Epithelial cell of proximal tubule (primary cell): ENCODE measurements around the gene GRID1. TPM values are rescaled to one million over a fixed set of nuclear protein-coding genes. Genes with fewer than 3 reads are reported as not detected.

Experiments used
- DNase-seq: peaks from one replicate; pipeline ENCODE4 v3.0.0-alpha.2; 2011; ENCODE audit warnings: low read depth
- H3K4me3 ChIP-seq: 2 replicates; pipeline ENCODE4 v1.5.1; 2011; ENCODE audit warnings: low read depth, mild to moderate bottlenecking, low read length
- total RNA-seq: library from RNA; depleted of rRNA; stranded (reverse); fragments of >200 nt; gene quantifications from 2 replicates; pipeline ENCODE4 v1.2.3, GENCODE V29; 2015
- TF ChIP-seq, protein P1 (sequence below): conservative IDR thresholded peaks from 2 replicates; pipeline ENCODE4 v1.5.1; 2012; ENCODE audit warnings: low read depth, mild to moderate bottlenecking, low read length

Gene GRID1
- total RNA-seq, 1 donor from 2014 or later, result 0.52 TPM

DNA sequence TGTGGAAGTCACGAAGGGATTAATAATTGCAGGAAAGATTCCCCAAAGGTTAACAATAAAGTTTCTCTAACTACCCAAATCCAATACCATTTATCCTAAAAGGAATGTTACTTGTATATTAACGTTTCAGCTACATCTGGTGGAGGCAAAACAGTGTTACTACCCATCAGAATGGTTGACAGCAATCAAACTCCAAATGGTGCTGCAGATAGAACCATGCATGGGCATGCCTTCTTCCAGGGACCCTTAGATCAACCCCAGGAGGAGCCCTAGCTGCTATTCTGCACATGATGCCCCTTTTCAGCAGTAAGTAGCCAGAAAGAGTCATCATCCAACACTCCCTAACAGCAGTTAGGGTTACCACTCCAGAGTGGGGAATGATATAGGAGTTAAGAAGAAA is 336.3 kb downstream of the GRID1 start:
- no peak overlapping the region for H3K4me3 ChIP-seq
- DNase-seq, result no peak
- TF ChIP-seq, protein P1, sequence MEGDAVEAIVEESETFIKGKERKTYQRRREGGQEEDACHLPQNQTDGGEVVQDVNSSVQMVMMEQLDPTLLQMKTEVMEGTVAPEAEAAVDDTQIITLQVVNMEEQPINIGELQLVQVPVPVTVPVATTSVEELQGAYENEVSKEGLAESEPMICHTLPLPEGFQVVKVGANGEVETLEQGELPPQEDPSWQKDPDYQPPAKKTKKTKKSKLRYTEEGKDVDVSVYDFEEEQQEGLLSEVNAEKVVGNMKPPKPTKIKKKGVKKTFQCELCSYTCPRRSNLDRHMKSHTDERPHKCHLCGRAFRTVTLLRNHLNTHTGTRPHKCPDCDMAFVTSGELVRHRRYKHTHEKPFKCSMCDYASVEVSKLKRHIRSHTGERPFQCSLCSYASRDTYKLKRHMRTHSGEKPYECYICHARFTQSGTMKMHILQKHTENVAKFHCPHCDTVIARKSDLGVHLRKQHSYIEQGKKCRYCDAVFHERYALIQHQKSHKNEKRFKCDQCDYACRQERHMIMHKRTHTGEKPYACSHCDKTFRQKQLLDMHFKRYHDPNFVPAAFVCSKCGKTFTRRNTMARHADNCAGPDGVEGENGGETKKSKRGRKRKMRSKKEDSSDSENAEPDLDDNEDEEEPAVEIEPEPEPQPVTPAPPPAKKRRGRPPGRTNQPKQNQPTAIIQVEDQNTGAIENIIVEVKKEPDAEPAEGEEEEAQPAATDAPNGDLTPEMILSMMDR, result no peak

DNA sequence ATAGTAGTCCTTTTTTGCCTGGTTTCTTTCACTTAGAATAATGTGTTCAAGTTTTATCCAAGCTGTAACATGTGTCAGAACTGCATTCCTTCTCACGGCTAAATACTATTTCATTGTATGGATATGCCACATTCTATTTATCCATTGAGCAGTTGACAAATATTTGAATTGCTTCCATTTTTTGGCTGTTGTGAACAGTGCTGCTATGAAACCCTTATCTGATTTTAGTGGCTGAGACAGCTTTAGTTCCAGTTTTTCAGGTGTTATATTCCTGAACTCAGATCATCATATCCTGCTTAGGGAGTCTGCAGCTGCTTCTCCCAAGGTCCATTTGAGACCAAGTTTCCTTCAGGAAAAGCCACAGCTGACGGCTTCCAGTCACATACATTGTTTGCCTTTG is 339.2 kb downstream of the GRID1 start:
- TF ChIP-seq, protein P1, result no peak
- no peak overlapping the region for H3K4me3 ChIP-seq
- no peak for DNase-seq

DNA sequence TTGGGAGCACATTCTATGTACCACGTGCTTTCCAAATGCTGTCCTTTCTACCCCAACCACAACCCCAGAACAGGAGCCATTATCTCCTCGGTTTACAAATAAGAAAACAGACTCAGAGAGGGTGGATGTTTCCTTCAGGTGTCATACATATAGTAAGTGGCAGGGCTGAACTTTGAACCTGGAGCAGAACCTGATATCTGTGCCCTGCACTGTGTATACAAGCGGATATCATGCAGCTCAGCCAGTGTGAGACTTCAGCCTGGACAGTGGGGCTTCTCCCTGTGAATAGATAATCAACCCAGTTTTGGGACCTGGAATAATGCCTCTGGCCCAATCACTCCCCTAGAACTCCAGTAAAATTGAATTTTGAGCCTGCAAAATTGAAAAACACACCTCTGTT is 341.1 kb downstream of the GRID1 start:
- TF ChIP-seq, protein P1, result no peak
- DNase-seq, result no peak
- H3K4me3 ChIP-seq, result no peak overlapping the region

DNA sequence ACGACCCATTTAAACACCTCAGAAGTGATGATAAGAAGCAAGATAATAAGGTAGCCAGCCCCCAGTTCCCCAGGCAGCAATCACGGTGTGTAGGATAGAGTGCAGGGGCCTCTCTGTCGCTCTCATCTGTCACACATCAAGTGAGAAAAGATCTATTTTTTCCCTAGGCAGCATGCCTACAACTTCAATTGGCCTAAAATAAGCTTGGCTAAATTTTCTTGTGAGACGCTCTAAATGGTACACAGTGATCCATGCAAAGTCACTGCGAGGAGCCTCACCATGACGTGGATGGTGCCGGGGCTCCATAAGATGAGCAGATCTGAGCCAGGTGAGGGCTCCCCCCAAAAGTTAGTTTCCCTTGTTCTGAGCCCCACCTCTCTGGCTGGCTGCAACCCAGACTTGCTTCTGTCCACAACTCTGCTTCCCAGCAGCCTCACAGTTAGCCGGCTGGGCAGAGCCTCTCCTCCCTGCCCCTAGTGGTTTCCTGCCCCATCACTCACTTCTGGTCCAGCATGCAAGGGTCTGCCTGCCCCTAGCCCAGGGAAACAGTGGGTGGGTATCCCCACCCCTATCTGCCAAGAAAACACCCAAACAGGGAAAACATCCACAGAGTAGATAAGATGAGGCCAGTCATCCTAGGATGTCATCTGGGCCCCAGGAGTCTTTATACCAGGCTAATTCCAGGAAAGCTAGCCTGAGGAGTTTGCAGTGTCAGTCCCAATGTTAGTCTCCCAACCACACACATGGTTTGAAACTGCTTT is 342.1 kb downstream of the GRID1 start:
- no peak overlapping the region for H3K4me3 ChIP-seq
- DNase-seq, result no peak
- TF ChIP-seq, protein P1, result no peak

DNA sequence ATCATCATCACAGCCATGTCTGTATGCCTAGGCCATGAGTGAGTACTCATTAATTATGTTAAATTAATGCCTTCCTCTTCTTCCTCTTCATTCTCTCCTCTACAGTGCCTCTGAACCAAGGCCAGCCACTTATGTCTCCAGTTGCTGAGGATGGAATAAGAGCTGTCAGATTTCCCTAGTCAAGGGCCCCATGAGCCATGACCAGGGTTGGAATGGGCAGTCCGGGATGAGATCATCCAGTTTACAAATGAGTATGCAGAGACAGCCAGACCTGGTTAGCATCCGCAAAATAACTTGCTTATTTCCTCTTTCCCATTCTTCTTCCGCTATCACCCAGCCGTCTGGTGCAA is 342.7 kb downstream of the GRID1 start:
- DNase-seq, result no peak
- no peak overlapping the region for H3K4me3 ChIP-seq
- TF ChIP-seq, protein P1, result no peak

DNA sequence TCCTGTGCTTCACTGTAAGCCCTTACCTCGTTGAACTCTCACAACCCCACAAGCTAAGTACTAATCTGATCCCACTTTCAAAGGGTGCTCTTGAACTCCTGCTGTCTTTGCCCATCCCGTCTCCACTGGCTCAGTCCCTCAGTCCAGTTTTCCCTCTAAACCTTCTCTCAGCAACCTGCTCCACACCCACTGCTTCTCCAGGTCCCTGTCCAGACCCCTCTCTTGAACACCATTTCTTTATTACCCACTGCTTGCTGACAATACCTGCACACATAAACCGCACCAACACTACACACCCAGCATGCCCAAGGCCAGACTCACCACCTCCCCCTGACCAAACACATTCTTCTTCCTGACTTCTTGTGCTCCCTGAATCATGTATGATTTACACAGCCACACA is 343.3 kb downstream of the GRID1 start:
- DNase-seq, result no peak
- no peak overlapping the region for H3K4me3 ChIP-seq
- TF ChIP-seq, protein P1, result no peak

DNA sequence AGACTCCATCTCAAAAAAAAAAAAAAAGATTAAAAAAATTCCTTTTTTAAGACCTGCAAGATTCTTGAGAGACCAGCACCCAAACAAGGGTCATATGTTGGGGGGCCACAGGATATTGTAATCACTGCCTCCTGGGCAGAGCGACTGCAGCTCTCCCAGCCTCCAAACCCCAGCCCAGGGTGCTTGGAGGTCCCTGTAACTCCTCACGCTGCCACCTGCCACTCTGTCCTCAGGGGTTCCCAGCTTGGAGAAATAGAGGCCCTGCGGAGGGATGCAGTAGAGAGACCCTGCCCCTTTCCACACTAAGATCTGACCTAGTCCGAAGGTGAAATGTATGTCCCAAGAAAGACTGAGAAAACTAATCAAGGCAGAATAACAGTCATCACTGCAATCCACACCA is 343.7 kb downstream of the GRID1 start:
- DNase-seq, result no peak
- TF ChIP-seq, protein P1, result no peak
- H3K4me3 ChIP-seq, result no peak overlapping the region
